B cell (primary cell): Measurements from ENCODE around the gene GRIA3.

Experiments used
- CTCF ChIP-seq: fragments of 200-600 bp; IDR thresholded peaks from one replicate; pipeline ENCODE4 v1.8.0; 2022; ENCODE audit warnings: antibody characterized with exemption, mild to moderate bottlenecking
- EZH2 ChIP-seq: IDR thresholded peaks from 2 replicates; pipeline ENCODE4 v1.6.1; 2012; ENCODE audit warnings: borderline replicate concordance, low read depth, mild to moderate bottlenecking, moderate library complexity, low read length; ENCODE audit not compliant: insufficient read depth, poor library complexity, severe bottlenecking

- no peak for TF ChIP-seq CTCF
- TF ChIP-seq EZH2 = no peak
These were observed 33.0 kb downstream of the GRIA3 start for GRCh38 chrX:123217077-123217476.
